Activated CD8-positive, alpha-beta memory T cell treated with anti-CD3 and anti-CD28 coated beads, Interleukin-2, amount 10 ng/mL, durations not matched to agents 7 days and 5 days (primary cell): ENCODE results near the gene ST7. TPM values are rescaled to one million over a fixed set of nuclear protein-coding genes. Genes with fewer than 3 reads are reported as not detected.

Source experiments
- ATAC-seq: fragments of 150-1000 bp; cut with Tn5 transposase; one replicate; pipeline ENCODE4 v1.10.0; 2021; ENCODE audit warnings: moderate library complexity
- CTCF ChIA-PET: fragments of 350-600 bp; sonication (Branson Sonifier 250); formaldehyde crosslinking; loops from one replicate; lab custom pipeline; 2021; ENCODE audit warnings: antibody characterized with exemption; lab: Charles Lee
- DNase-seq: peaks from one replicate; pipeline ENCODE4 v3.0.0-alpha.2; 2020
- H3K27ac Mint-ChIP-seq: one replicate; pipeline ENCODE4 v1.8.0; 2021; ENCODE audit warnings: mild to moderate bottlenecking, mixed read lengths
- H3K27me3 Mint-ChIP-seq: one replicate; pipeline ENCODE4 v1.8.0; 2021; ENCODE audit warnings: mixed read lengths
- H3K36me3 Mint-ChIP-seq: one replicate; pipeline ENCODE4 v1.8.0; 2021; ENCODE audit warnings: mild to moderate bottlenecking, mixed read lengths
- H3K4me1 Mint-ChIP-seq: one replicate; pipeline ENCODE4 v1.8.0; 2021; ENCODE audit warnings: mixed read lengths
- H3K4me3 Mint-ChIP-seq: one replicate; pipeline ENCODE4 v1.8.0; 2021; ENCODE audit warnings: mild to moderate bottlenecking, moderate library complexity, mixed read lengths
- H3K9me3 Mint-ChIP-seq: one replicate; pipeline ENCODE4 v1.8.0; 2022; ENCODE audit warnings: low read depth, mixed read lengths
- total RNA-seq, 2 experiments: library from RNA; stranded (reverse); gene quantifications; one replicate each; pipeline ENCODE4 v1.2.3, GENCODE V29; 2021

ST7 gene
- total RNA-seq, 2 experiments from 2014 or later: 7.2 to 12.8 TPM

DNA sequence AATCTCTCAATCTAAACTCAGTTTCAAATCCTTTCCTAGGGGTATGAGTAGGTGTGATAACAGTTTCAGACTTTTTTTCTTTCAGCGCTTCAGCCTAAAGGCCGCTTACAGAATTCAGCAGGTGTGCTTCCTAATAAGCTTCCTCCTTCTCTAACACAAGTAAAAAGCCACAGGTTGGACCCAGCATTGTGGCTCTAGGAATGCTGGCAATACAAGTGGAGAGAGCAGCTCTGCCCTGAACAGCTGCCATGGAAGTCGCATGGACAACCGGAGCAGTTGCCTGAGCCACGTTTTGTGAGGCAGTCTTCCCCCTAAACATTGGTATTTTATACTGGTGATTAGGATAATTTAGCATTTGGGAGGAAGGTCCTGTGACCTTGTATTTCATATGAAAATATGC, 83.5 kb downstream of the ST7 start:
- no peaks in the 10 kb centered on the region for H3K36me3 Mint-ChIP-seq
- H3K27ac Mint-ChIP-seq: no peak overlapping the region
- H3K4me3 Mint-ChIP-seq: no peak overlapping the region
- CTCF ChIA-PET: no interaction called here
- DNase-seq: no peak
- H3K4me1 Mint-ChIP-seq: peaks cover 6% of the 10 kb centered on the region
- H3K9me3 Mint-ChIP-seq: no peaks in the 10 kb centered on the region
- no peaks in the 10 kb centered on the region for H3K27me3 Mint-ChIP-seq
- no peak for ATAC-seq

DNA sequence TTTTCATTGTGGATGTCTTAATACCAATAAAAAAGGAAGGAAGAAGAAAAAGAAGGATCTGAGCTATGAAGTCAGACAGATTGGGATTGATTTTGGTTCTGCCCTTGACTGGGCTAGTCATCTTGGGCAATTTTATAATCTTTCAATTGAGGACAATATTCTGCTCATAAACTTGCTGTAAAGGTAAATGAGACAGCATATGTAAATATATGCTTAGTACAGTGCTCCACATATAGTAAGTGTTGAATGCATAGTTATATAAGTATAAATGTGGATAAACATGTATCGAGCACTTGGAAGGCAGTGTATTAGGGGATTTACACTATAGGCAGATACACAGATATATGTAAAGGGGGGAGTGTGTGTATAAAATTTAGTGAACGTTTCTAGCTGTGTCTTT, 85.1 kb downstream of the ST7 start:
- Mint-ChIP-seq H3K27ac (no peak overlapping the region), H3K9me3 (no peaks in the 10 kb centered on the region), H3K27me3 (no peaks in the 10 kb centered on the region), H3K4me1 (peaks cover 6% of the 10 kb centered on the region), H3K36me3 (no peaks in the 10 kb centered on the region), H3K4me3 (no peak overlapping the region)
- ATAC-seq (no peak), DNase-seq (no peak)
- CTCF ChIA-PET: interaction anchor here (1.0 kb wide), 1 partner anchor 24 kb away, joined by 3 read pairs; no protein-coding TSS in a partner anchor

DNA sequence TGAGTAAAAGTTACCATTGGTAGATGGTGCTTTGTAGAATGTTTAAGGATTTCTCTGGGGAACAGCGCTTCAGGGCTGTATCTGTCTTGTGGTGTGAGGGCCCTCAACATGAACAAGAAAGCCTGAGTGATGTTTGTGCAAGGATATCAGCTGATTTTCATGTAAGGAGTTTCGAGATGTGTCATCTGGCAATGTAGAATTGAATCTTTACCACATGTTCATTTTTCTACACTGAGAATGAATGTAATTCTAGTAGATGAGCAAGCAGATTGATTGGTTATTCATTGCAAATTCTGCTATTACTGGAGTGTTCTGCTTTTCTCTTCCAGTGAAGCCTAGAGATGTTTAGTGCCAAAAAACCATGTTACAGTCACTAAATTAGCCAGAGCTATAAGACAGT, 87.7 kb downstream of the ST7 start:
- H3K4me1 Mint-ChIP-seq: peaks cover 6% of the 10 kb centered on the region
- H3K9me3 Mint-ChIP-seq: no peaks in the 10 kb centered on the region
- peak; percentile 75 for ATAC-seq
- DNase-seq: no peak
- peaks cover 4% of the 10 kb centered on the region for H3K27me3 Mint-ChIP-seq
- CTCF ChIA-PET: no interaction called here
- no peak overlapping the region for H3K4me3 Mint-ChIP-seq
- no peaks in the 10 kb centered on the region for H3K36me3 Mint-ChIP-seq
- H3K27ac Mint-ChIP-seq: no peak overlapping the region

DNA sequence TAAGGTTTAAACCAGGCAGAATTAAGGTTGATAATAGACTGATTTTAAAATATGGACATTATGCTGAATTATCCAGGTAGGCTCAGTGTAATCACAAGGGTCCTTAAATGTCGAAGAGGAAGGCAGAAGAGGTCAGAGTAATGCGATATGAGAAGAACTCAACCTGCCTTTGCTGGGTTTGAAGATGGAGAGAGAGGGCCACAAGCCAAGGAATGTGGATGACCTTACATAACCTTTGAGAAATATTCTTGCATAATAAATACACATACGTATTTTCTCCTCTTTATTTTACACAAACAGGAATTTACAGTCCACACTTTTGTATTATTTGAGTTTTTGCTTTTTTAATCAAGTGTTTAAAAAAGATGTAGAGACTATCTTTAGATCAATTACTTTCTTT, 88.5 kb downstream of the ST7 start:
- DNase-seq: no peak
- no peak overlapping the region for H3K4me3 Mint-ChIP-seq
- no peaks in the 10 kb centered on the region for H3K36me3 Mint-ChIP-seq
- no peak for ATAC-seq
- H3K4me1 Mint-ChIP-seq: peaks cover 6% of the 10 kb centered on the region
- peaks cover 4% of the 10 kb centered on the region for H3K27me3 Mint-ChIP-seq
- no peak overlapping the region for H3K27ac Mint-ChIP-seq
- CTCF ChIA-PET: no interaction called here
- no peaks in the 10 kb centered on the region for H3K9me3 Mint-ChIP-seq

GRCh38 chr7:117043108-117043825, 90.0 kb downstream of the ST7 start:
- no peaks in the 10 kb centered on the region for H3K9me3 Mint-ChIP-seq
- no peak for DNase-seq
- CTCF ChIA-PET: no interaction called here
- no peak overlapping the region for H3K27ac Mint-ChIP-seq
- ATAC-seq: no peak
- H3K27me3 Mint-ChIP-seq: peaks cover 4% of the 10 kb centered on the region
- no peak overlapping the region for H3K4me3 Mint-ChIP-seq
- H3K36me3 Mint-ChIP-seq: no peaks in the 10 kb centered on the region
- H3K4me1 Mint-ChIP-seq: peaks cover 9% of the 10 kb centered on the region

- H3K27me3 Mint-ChIP-seq: peaks cover 4% of the 10 kb centered on the region
- H3K4me3 Mint-ChIP-seq: no peak overlapping the region
- no peak overlapping the region for H3K27ac Mint-ChIP-seq
- H3K36me3 Mint-ChIP-seq: no peaks in the 10 kb centered on the region
- H3K4me1 Mint-ChIP-seq: peaks cover 21% of the 10 kb centered on the region
- no peaks in the 10 kb centered on the region for H3K9me3 Mint-ChIP-seq
- ATAC-seq (no peak), DNase-seq (no peak)
- CTCF ChIA-PET: no interaction called here
These were observed 91.4 kb downstream of the ST7 start for GRCh38 chr7:117044664-117045063.

GRCh38 chr7:117045927-117046710, 92.8 kb downstream of the ST7 start:
- DNase-seq (no peak), ATAC-seq (no peak)
- H3K9me3 Mint-ChIP-seq: no peaks in the 10 kb centered on the region
- peaks cover 4% of the 10 kb centered on the region for H3K27me3 Mint-ChIP-seq
- no peak overlapping the region for H3K27ac Mint-ChIP-seq
- H3K4me1 Mint-ChIP-seq: peaks cover 17% of the 10 kb centered on the region
- CTCF ChIA-PET: interaction anchor here (0.6 kb wide), 1 partner anchor 710 kb away, joined by 4 read pairs; no protein-coding TSS in a partner anchor
- H3K4me3 Mint-ChIP-seq: no peak overlapping the region
- peaks cover 2% of the 10 kb centered on the region for H3K36me3 Mint-ChIP-seq

- no peak for ATAC-seq
- H3K36me3 Mint-ChIP-seq: peaks cover 2% of the 10 kb centered on the region
- H3K4me3 Mint-ChIP-seq: no peak overlapping the region
- DNase-seq: no peak
- H3K27me3 Mint-ChIP-seq: peaks cover 4% of the 10 kb centered on the region
- CTCF ChIA-PET: no interaction called here
- no peak overlapping the region for H3K27ac Mint-ChIP-seq
- peaks cover 15% of the 10 kb centered on the region for H3K4me1 Mint-ChIP-seq
- H3K9me3 Mint-ChIP-seq: no peaks in the 10 kb centered on the region
These were observed 94.2 kb downstream of the ST7 start for GRCh38 chr7:117047496-117047895.

DNA sequence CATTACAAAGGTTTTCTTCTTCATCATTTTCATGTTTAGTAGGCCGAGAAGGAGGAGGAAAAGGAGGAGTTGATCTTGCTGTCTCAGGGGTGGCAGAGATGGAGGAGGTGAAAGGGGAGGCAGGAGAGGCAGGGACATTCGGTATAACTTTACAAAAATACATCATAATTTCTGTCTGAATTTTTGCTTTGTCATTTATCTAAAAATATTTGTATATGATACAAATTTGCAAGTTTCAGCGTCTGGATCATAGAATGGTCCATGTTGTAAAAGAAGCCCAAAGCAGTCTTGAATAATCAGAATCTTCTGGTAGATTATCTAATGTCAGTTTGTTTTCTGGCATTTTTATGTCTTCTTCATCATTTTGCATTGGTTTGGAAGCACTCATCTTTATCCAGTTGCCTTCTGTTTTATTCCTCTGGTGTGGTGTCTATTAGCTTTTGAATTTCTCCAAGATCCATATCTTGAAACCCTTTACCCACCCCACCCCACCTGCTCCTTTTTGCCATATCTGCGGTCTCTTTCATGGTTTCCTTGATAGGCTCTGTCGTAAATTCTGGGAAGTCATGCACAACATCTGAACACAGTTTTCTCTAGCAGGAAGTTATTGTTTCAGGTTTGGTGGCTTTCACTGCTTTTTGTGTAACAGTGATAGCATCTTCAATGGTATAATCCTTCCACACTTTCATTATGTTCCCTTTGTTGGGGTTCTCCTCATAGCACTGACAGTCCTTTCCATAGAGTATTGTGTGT, 95.0 kb downstream of the ST7 start:
- peaks cover 15% of the 10 kb centered on the region for H3K4me1 Mint-ChIP-seq
- DNase-seq (no peak), ATAC-seq (no peak)
- H3K9me3 Mint-ChIP-seq: no peaks in the 10 kb centered on the region
- H3K27me3 Mint-ChIP-seq: peaks cover 4% of the 10 kb centered on the region
- CTCF ChIA-PET: no interaction called here
- no peak overlapping the region for H3K4me3 Mint-ChIP-seq
- H3K27ac Mint-ChIP-seq: no peak overlapping the region
- H3K36me3 Mint-ChIP-seq: peaks cover 2% of the 10 kb centered on the region

- H3K36me3 Mint-ChIP-seq: peaks cover 2% of the 10 kb centered on the region
- peaks cover 15% of the 10 kb centered on the region for H3K4me1 Mint-ChIP-seq
- peaks cover under 1% of the 10 kb centered on the region for H3K27me3 Mint-ChIP-seq
- DNase-seq (no peak), ATAC-seq (no peak)
- no peaks in the 10 kb centered on the region for H3K9me3 Mint-ChIP-seq
- no peak overlapping the region for H3K4me3 Mint-ChIP-seq
- CTCF ChIA-PET: interaction anchor here (1.2 kb wide), 1 partner anchor 39 kb away, joined by 3 read pairs; no protein-coding TSS in a partner anchor
- H3K27ac Mint-ChIP-seq: no peak overlapping the region
These were observed 95.6 kb downstream of the ST7 start for GRCh38 chr7:117048882-117049281.

- H3K9me3 Mint-ChIP-seq: no peaks in the 10 kb centered on the region
- H3K36me3 Mint-ChIP-seq: peaks cover 2% of the 10 kb centered on the region
- no peak for DNase-seq
- H3K27me3 Mint-ChIP-seq: no peaks in the 10 kb centered on the region
- ATAC-seq: no peak
- H3K4me3 Mint-ChIP-seq: no peak overlapping the region
- CTCF ChIA-PET: no interaction called here
- peaks cover 15% of the 10 kb centered on the region for H3K4me1 Mint-ChIP-seq
- H3K27ac Mint-ChIP-seq: no peak overlapping the region
These were observed 98.5 kb downstream of the ST7 start for GRCh38 chr7:117051808-117052207.

DNA sequence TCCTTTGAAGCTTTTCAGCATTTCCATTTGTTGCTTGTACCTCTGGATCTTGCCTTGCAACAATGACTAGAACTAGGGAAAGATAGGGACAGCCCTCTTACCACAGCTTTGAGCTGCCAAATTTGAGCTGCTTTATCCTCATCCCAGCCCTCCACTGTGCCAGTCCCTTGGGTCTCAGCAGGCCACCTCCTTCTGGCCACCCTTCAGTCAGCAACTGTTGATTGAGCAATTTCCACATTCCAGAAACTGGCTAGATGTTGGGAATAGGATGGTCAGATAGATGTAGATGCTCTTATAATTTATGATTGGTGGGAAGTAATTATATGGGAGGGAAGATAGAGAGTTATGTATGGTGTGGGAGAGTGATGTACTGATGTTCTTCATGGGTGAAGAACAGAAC, 100.1 kb downstream of the ST7 start:
- H3K36me3 Mint-ChIP-seq: peaks cover 2% of the 10 kb centered on the region
- no peak overlapping the region for H3K4me3 Mint-ChIP-seq
- H3K27me3 Mint-ChIP-seq: no peaks in the 10 kb centered on the region
- no peaks in the 10 kb centered on the region for H3K9me3 Mint-ChIP-seq
- H3K4me1 Mint-ChIP-seq: peaks cover 10% of the 10 kb centered on the region
- DNase-seq (no peak), ATAC-seq (no peak)
- CTCF ChIA-PET: no interaction called here
- no peak overlapping the region for H3K27ac Mint-ChIP-seq

GRCh38 chr7:117061751-117062150, 108.5 kb downstream of the ST7 start:
- H3K4me3 Mint-ChIP-seq: no peak overlapping the region
- H3K9me3 Mint-ChIP-seq: no peaks in the 10 kb centered on the region
- ATAC-seq (no peak), DNase-seq (no peak)
- CTCF ChIA-PET: no interaction called here
- H3K4me1 Mint-ChIP-seq: no peaks in the 10 kb centered on the region
- H3K27ac Mint-ChIP-seq: no peak overlapping the region
- H3K36me3 Mint-ChIP-seq: no peaks in the 10 kb centered on the region
- no peaks in the 10 kb centered on the region for H3K27me3 Mint-ChIP-seq
